NOMO-1 treated with dmso at 0.1 percent for 144 hours (cell line): ENCODE results near the gene RUFY4.

Experiments
- DNase-seq: peaks from one replicate; lab custom pipeline; 2025; ENCODE audit not compliant: unreplicated experiment; lab: John Stamatoyannopoulos, UW

RUFY4 gene

GRCh38 chr2:218059289-218059688 is 9.8 kb upstream of the RUFY4 start:
- DNase-seq = no peak

- DNase-seq = no peak
Measured at GRCh38 chr2:218060118-218060517, 8.9 kb upstream of the RUFY4 start.

GRCh38 chr2:218060950-218061660 is 7.9 kb upstream of the RUFY4 start:
- no peak for DNase-seq

GRCh38 chr2:218063486-218063885 is 5.6 kb upstream of the RUFY4 start:
- DNase-seq = peak; percentile 78

- DNase-seq = no peak
Measured at GRCh38 chr2:218063896-218064295, 5.2 kb upstream of the RUFY4 start.

GRCh38 chr2:218065239-218066006 is 3.6 kb upstream of the RUFY4 start:
- DNase-seq = peak; percentile 71

GRCh38 chr2:218066926-218067515 is 2.0 kb upstream of the RUFY4 start:
- peak; percentile 12 for DNase-seq

- no peak for DNase-seq
Measured at GRCh38 chr2:218067523-218067922, 1.5 kb upstream of the RUFY4 start.

GRCh38 chr2:218069606-218070300 is 700 bp downstream of the RUFY4 start:
- DNase-seq = no peak

GRCh38 chr2:218070587-218070986 is 1.5 kb downstream of the RUFY4 start:
- DNase-seq = no peak

GRCh38 chr2:218071218-218071937 is 2.3 kb downstream of the RUFY4 start:
- no peak for DNase-seq

GRCh38 chr2:218072002-218072401 is 2.9 kb downstream of the RUFY4 start:
- no peak for DNase-seq

- no peak for DNase-seq
Measured at GRCh38 chr2:218072478-218073024, 3.5 kb downstream of the RUFY4 start.

GRCh38 chr2:218073185-218073584 is 4.1 kb downstream of the RUFY4 start:
- DNase-seq = no peak

- peak; percentile 34 for DNase-seq
Measured at GRCh38 chr2:218074031-218074430, 5.0 kb downstream of the RUFY4 start.

- DNase-seq = no peak
Measured at GRCh38 chr2:218075975-218076811, 7.1 kb downstream of the RUFY4 start.

- DNase-seq = no peak
Measured at GRCh38 chr2:218077464-218078216, 8.6 kb downstream of the RUFY4 start.

- DNase-seq = no peak
Measured at GRCh38 chr2:218079943-218080913, 11.2 kb downstream of the RUFY4 start.
